Measurements from ENCODE around the gene KREMEN2.

Gene KREMEN2

DNA sequence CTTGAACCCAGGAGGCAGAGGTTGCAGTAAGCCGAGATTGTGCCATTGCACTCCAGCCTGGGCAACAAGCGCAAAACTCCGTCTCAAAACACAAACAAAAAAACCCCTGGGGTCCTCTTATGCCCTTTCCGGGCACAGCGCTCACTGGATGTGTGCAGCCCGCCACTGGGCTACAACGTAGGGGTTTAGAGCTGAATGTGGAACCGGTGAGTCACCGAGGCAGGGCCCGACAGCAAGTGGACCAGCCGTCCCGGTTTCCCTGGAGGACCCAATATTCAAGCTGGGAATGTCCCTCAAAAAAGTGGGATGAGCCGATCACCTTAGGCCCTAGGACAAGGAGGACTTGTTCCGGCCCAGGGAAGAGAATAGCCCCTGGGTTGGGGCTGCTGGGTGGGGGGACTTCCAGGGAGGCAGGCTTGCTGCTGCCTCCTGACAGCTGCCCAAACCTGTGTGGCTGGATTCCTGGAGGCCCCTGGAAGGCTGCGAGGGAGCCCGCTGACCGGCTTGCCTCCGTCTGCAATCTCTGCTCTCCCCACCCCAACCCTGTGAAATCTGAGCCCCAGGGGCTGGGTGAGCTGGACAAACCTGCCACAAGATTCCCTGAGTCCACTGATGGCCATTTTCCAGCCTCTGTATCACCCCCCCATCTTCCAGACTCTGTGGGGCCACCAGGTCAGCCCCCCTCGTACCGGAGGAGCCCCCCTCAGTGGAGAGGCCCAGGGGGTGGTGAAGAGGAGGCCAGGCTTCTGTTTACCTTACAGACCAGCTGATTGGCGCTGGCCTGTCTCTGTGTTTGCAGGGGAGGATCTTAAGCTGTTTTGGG lies 45.7 kb downstream of the KREMEN2 start:
- TF ChIP-seq, protein P1, sequence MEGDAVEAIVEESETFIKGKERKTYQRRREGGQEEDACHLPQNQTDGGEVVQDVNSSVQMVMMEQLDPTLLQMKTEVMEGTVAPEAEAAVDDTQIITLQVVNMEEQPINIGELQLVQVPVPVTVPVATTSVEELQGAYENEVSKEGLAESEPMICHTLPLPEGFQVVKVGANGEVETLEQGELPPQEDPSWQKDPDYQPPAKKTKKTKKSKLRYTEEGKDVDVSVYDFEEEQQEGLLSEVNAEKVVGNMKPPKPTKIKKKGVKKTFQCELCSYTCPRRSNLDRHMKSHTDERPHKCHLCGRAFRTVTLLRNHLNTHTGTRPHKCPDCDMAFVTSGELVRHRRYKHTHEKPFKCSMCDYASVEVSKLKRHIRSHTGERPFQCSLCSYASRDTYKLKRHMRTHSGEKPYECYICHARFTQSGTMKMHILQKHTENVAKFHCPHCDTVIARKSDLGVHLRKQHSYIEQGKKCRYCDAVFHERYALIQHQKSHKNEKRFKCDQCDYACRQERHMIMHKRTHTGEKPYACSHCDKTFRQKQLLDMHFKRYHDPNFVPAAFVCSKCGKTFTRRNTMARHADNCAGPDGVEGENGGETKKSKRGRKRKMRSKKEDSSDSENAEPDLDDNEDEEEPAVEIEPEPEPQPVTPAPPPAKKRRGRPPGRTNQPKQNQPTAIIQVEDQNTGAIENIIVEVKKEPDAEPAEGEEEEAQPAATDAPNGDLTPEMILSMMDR (IDR thresholded peaks at IDR 0.05; ENCODE audit: insufficient read depth, low read depth, low read length, missing control alignments): no peak
- no peak for DNase-seq (ENCODE audit: low read depth)
- H3K4me3 ChIP-seq (ENCODE audit: low read depth, low read length): no peak overlapping the region

DNA sequence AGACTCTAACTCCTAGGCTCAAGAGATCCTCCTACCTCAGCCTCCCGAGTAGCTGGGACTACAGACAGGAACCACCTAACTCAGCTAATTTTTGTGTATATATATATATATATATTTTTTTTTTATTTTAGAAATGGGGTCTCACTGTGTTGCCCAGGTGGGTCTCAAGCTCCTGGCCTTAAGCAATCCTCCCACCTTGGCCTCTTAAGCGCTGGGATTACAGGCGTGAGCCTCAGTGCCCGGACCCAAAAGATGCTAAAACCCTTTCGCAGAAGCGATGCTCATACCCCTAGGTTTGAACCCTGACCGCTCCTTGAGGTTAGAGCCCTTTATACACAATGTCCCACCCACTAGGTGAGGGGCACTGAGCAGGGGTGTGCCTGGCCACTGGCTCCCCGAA lies 46.4 kb downstream of the KREMEN2 start:
- TF ChIP-seq, protein P1 (IDR thresholded peaks at IDR 0.05; ENCODE audit: insufficient read depth, low read depth, low read length, missing control alignments): no peak
- DNase-seq (ENCODE audit: low read depth): no peak
- H3K4me3 ChIP-seq (ENCODE audit: low read depth, low read length): no peak overlapping the region

DNA sequence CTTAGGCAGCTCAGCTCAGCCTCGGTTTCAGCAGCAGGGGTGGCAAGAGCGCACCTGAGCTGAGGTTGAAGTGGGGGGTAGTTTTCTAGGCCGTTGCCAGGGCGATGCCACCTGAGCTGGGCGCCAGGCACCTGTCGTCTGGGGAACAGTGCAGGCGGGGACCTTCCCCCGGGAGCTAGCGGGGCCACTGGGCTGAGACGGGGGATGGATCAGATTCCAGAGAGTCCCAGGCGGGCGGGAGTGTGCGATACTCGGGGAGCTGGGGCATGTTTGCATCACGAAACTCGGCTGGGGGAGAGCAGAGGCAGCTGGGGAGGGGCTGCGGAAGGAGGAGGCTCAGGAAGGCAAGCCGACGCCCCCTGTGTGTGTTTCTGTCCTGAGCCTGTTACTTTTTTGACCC lies 48.2 kb downstream of the KREMEN2 start:
- TF ChIP-seq, protein P1 (IDR thresholded peaks at IDR 0.05; ENCODE audit: insufficient read depth, low read depth, low read length, missing control alignments): no peak
- no peak overlapping the region for H3K4me3 ChIP-seq (ENCODE audit: low read depth, low read length)
- no peak for DNase-seq (ENCODE audit: low read depth)

DNA sequence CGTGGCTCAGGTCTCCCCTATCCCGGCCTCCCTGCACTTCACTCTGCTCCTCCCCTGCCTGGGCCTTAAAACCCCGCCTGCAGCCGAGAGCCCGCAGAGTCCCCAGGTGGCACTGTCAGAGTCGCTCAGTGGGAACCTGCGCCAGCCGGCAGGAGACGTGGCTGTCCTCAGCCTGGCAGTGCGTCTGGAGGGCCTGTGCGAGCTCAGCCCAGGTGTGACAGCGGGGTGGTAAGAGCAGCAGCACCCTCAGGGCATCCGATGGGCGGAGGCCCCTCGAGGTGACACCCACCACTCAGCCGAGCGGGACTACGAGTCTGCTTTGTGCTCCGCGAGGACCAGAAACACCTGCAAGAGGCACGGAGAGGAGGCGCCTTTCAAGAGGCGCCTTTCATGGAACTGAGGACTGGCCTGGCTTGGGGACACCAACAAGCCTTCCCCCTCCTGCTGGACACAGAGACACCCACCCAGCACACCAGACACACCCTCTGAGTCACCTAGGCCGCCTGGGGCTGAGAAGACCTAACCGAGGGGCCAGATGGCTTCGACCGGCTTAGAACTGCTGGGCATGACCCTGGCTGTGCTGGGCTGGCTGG lies 48.8 kb downstream of the KREMEN2 start, which contains the start of gene CLDN9:
TSS of gene CLDN9 (plus strand) at position 96 of the 593 bp plus-strand sequence. CDS start at position 536, 440 bp downstream.
- no peak for DNase-seq (ENCODE audit: low read depth)
- TF ChIP-seq, protein P1 (IDR thresholded peaks at IDR 0.05; ENCODE audit: insufficient read depth, low read depth, low read length, missing control alignments): no peak
- H3K4me3 ChIP-seq (ENCODE audit: low read depth, low read length): no peak within 1 kb of the TSS

DNA sequence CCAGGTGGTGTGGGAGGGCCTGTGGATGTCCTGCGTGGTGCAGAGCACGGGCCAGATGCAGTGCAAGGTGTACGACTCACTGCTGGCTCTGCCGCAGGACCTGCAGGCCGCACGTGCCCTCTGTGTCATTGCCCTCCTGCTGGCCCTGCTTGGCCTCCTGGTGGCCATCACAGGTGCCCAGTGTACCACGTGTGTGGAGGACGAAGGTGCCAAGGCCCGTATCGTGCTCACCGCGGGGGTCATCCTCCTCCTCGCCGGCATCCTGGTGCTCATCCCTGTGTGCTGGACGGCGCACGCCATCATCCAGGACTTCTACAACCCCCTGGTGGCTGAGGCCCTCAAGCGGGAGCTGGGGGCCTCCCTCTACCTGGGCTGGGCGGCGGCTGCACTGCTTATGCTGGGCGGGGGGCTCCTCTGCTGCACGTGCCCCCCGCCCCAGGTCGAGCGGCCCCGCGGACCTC lies 49.4 kb downstream of the KREMEN2 start:
- TF ChIP-seq, protein P1 (IDR thresholded peaks at IDR 0.05; ENCODE audit: insufficient read depth, low read depth, low read length, missing control alignments): no peak
- H3K4me3 ChIP-seq (ENCODE audit: low read depth, low read length): no peak overlapping the region
- DNase-seq (ENCODE audit: low read depth): no peak

DNA sequence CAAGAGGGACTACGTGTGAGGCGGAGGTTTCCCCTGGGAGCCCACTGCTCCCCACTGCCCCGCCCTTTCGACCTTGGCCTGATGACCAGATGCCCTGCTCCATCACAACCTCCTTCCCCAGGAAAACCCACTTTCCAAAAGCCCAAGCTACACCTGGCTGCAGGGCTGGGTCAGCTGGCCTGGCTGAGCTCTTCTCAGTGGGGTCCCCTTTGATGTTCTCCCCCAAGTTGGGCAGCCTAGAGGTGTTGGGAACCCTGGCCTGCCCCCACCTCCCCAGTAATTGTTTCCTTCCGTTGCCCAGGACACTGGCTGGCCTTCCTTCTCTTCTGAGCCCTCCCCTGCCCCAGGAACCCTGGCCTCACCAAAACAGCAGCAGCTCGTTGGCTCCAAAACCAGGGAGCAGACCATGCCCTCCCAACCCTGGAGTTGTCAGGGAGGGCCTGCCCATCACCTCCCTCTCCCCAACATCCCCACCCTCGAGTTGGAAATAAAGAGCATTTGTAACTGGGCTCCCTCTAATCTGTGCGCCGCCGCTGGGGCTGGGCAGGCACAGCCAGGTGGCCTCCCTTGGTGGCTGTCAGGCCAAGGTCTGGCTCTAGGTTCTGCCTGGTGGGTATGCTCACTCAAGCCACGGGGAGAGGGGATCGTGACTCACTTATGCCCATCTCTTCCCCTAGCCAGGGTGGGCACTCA lies 50.1 kb downstream of the KREMEN2 start:
- H3K4me3 ChIP-seq (ENCODE audit: low read depth, low read length): no peak overlapping the region
- TF ChIP-seq, protein P1 (IDR thresholded peaks at IDR 0.05; ENCODE audit: insufficient read depth, low read depth, low read length, missing control alignments): no peak
- DNase-seq (ENCODE audit: low read depth): no peak

Data from GM12865 (cell line).